Left lung (tissue), 10 donors: Measurements from ENCODE around the gene VAV3. TPM values are rescaled to one million over a fixed set of nuclear protein-coding genes. Genes with fewer than 3 reads are reported as not detected.
"Not testable (repeated sequence)": the region's sequence is repeated elsewhere in the genome, so short reads cannot be mapped to it uniquely, and the experiment has no call there.

ENCODE experiments used
- ATAC-seq: fragments of 200-7000 bp; cut with Tn5 transposase; one replicate; pipeline ENCODE4 v1.9.1; 2020; ENCODE audit warnings: moderate library complexity
- DNase-seq, 4 donors: peaks; one replicate each; pipeline ENCODE4 v3.0.0-alpha.2; 2013 to 2020
- H3K27ac ChIP-seq, 2 donors: fragments of 200-600 bp; sonication (generic) in 1 of 2; one replicate each; pipeline versions ENCODE4 v1.5.0 to v1.8.0; 2020 to 2021
- H3K27me3 ChIP-seq, 2 donors: fragments of 200-600 bp; sonication (generic) in 1 of 2; one replicate each; pipeline versions ENCODE4 v1.5.0 to v1.8.0; 2020 to 2021
- H3K36me3 ChIP-seq, 2 donors: fragments of 200-600 bp; sonication (generic) in 1 of 2; one replicate each; pipeline versions ENCODE4 v1.5.0 to v1.8.0; 2020 to 2021
- H3K4me1 ChIP-seq, 2 donors: fragments of 200-600 bp; one replicate each; pipeline ENCODE4 v1.8.0; 2021
- H3K4me3 ChIP-seq, 2 donors: fragments of 200-600 bp; sonication (generic) in 1 of 2; one replicate each; pipeline versions ENCODE4 v1.5.0 to v1.8.0; 2020 to 2021; ENCODE audit warnings: mild to moderate bottlenecking in 1 of 2
- H3K9me3 ChIP-seq, 2 donors: fragments of 200-600 bp; sonication (generic) in 1 of 2; one replicate each; pipeline versions ENCODE4 v1.5.0 to v1.8.0; 2020 to 2021
- CTCF ChIP-seq, 2 donors: fragments of 200-600 bp; sonication (generic) in 1 of 2; IDR thresholded peaks; one replicate each; pipeline versions ENCODE4 v1.5.0 to v1.8.0; 2021; ENCODE audit warnings: antibody characterized with exemption in 2 of 2
- intact Hi-C, 2 donors: fragments of 100-400 bp; cut with DNase I; formaldehyde crosslinking; loops; one replicate each; pipeline versions ENCODE4 v1.11.2 to v1.14.2; 2022
- polyA plus RNA-seq, 6 donors: library from polyadenylated mRNA; unstranded; fragments of 120-200 nt; gene quantifications; one replicate each; pipeline ENCODE4 v1.2.1, GENCODE V29; 2013; ENCODE audit not compliant: insufficient read length in 6 of 6
- total RNA-seq, 2 donors: library from RNA; stranded (reverse); fragmentation: NEBNext Ultra II Directional; extraction: Animal tissue kit (Norgen Biotek cat#: 25700); gene quantifications; one replicate each; pipeline ENCODE4 v1.2.1, GENCODE V29; 2021
- donor health status: DM: no; HTN: yes; CAD: no.
- donor health status: DM: no; HTN: no; CAD: no.

The VAV3 gene
- total and polyA plus RNA-seq, 8 donors: 5.3 to 14.5 (median 7.2) TPM

GRCh38 chr1:107894605-107895004, 70.4 kb downstream of the VAV3 start:
- Histone ChIP-seq H3K9me3 (peaks cover 0 to 5% of the 10 kb centered on the region in 2 donors), H3K36me3 (no peaks in the 10 kb centered on the region), H3K27me3 (no peaks in the 10 kb centered on the region), H3K27ac (peak overlapping the region in 1 of 2 donors; percentile 2), H3K4me1 (peaks cover 0 to 23% of the 10 kb centered on the region in 2 donors), H3K4me3 (no peak overlapping the region)
- intact Hi-C loops: no loop called here
- ATAC-seq: no peak
- no peak for DNase-seq
- TF ChIP-seq CTCF (IDR thresholded peaks at IDR 0.05): no peak

- intact Hi-C loops, DNase-seq, H3K27ac ChIP-seq, H3K4me3 ChIP-seq, H3K27me3 ChIP-seq, H3K9me3 ChIP-seq, H3K36me3 ChIP-seq, ATAC-seq: not testable (repeated sequence)
- peaks cover 0 to 20% of the 10 kb centered on the region in 2 donors for H3K4me1 ChIP-seq
Measured at GRCh38 chr1:107893350-107893749, 71.6 kb downstream of the VAV3 start.

- no peak for TF ChIP-seq CTCF (IDR thresholded peaks at IDR 0.05)
- no peak overlapping the region for H3K27ac ChIP-seq
- H3K27me3 ChIP-seq: no peaks in the 10 kb centered on the region
- no peak for ATAC-seq
- H3K4me1 ChIP-seq: peaks cover 0 to 6% of the 10 kb centered on the region in 2 donors
- peaks cover 0 to 5% of the 10 kb centered on the region in 2 donors for H3K9me3 ChIP-seq
- no peaks in the 10 kb centered on the region for H3K36me3 ChIP-seq
- no peak for DNase-seq
- intact Hi-C loops: no loop called here
- no peak overlapping the region for H3K4me3 ChIP-seq
Measured at GRCh38 chr1:107889524-107889923, 75.5 kb downstream of the VAV3 start.

- peak in 3 of 4 donors; percentile 9 to 51 (median 42) for DNase-seq
- H3K4me3 ChIP-seq: no peak overlapping the region
- H3K36me3 ChIP-seq: no peaks in the 10 kb centered on the region
- TF ChIP-seq CTCF (IDR thresholded peaks at IDR 0.05): no peak
- no peak overlapping the region for H3K27ac ChIP-seq
- peaks cover 0 to 17% of the 10 kb centered on the region in 2 donors for H3K4me1 ChIP-seq
- H3K27me3 ChIP-seq: no peaks in the 10 kb centered on the region
- intact Hi-C loops: no loop called here
- H3K9me3 ChIP-seq: no peaks in the 10 kb centered on the region
- peak; percentile 78 for ATAC-seq
Measured at GRCh38 chr1:107883562-107883961, 81.4 kb downstream of the VAV3 start.

GRCh38 chr1:107879927-107880326, 85.1 kb downstream of the VAV3 start:
- no peak for TF ChIP-seq CTCF (IDR thresholded peaks at IDR 0.05)
- ATAC-seq: no peak
- H3K4me3 ChIP-seq: no peak overlapping the region

GRCh38 chr1:107879346-107879745, 85.6 kb downstream of the VAV3 start:
- no peaks in the 10 kb centered on the region for H3K36me3 ChIP-seq
- no peak for ATAC-seq
- intact Hi-C loops: no loop called here

More at GRCh38 chr1:107879927-107880326, 85.1 kb downstream of the VAV3 start:
- no peaks in the 10 kb centered on the region for H3K27me3 ChIP-seq
- H3K9me3 ChIP-seq: no peaks in the 10 kb centered on the region
- intact Hi-C loops: no loop called here
- H3K36me3 ChIP-seq: no peaks in the 10 kb centered on the region
- peaks cover 19 to 48% of the 10 kb centered on the region in 2 donors for H3K4me1 ChIP-seq
- no peak for DNase-seq
- H3K27ac ChIP-seq: no peak overlapping the region

More at GRCh38 chr1:107879346-107879745, 85.6 kb downstream of the VAV3 start:
- no peak overlapping the region for H3K4me3 ChIP-seq
- H3K4me1 ChIP-seq: peaks cover 19 to 48% of the 10 kb centered on the region in 2 donors
- no peak for DNase-seq
- no peaks in the 10 kb centered on the region for H3K9me3 ChIP-seq
- no peaks in the 10 kb centered on the region for H3K27me3 ChIP-seq
- no peak overlapping the region for H3K27ac ChIP-seq
- no peak for TF ChIP-seq CTCF (IDR thresholded peaks at IDR 0.05)
